ENCODE measurements around the gene NSA2. TPM values are rescaled to one million over a fixed set of nuclear protein-coding genes. Genes with fewer than 3 reads are reported as not detected.
A peak's percentile ranks its signal among the peaks of the same experiment; 100 is the strongest.
"Not testable (repeated sequence)": the region's sequence is repeated elsewhere in the genome, so short reads cannot be mapped to it uniquely, and the experiment has no call there.

NSA2 gene
- 100 to 1,000 TPM; 163 to 253 TPM for total RNA-seq

- H3K9me3 Mint-ChIP-seq (ENCODE audit: low read depth): no peaks in the 10 kb centered on the region
- peaks cover 40% of the 10 kb centered on the region for H3K36me3 Mint-ChIP-seq (ENCODE audit: low read depth)
- H3K4me3 Mint-ChIP-seq: peak within 1 kb of the TSS; percentile 94
- H3K27me3 Mint-ChIP-seq: no peaks in the 10 kb centered on the region
- DNase-seq: peak; percentile 95
- H3K27ac Mint-ChIP-seq: peak within 1 kb of the TSS; percentile 99
- CTCF ChIA-PET: interaction anchor here (0.7 to 2.3 kb wide), 7 partner anchors 12 to 646 kb away, joined by 3 to 7 read pairs (median 3); no protein-coding TSS in a partner anchor
- intact Hi-C loops (cut with DNase I, micrococcal nuclease): loop anchor here (1.0 to 10.0 kb wide), 13 partner anchors 82 to 1202 kb away; partner anchors contain the start of genes FAM169A (in 2 of the 2), HEXB (in 2 of the 2), POC5 (in 2 of the 2) and ANKRA2 (in 1 of the 2)
- POLR2A ChIA-PET: interaction anchor here (0.9 kb wide), 1 partner anchor 81 kb away, joined by 4 read pairs; the partner anchor contains the start of gene HEXB
- ATAC-seq: peak; percentile 85
- H3K4me1 Mint-ChIP-seq: peaks cover 34% of the 10 kb centered on the region
Observed at GRCh38 chr5:74766849-74767578, at the start of gene NSA2, which contains the start of gene GFM2. Gene NSA2, plus strand, starts transcription at chr5:74767249. Its CDS starts 112 bp downstream, at chr5:74767361. Gene GFM2, minus strand, starts transcription at chr5:74767117. Its CDS starts 3,375 bp downstream, at chr5:74763742.

- DNase-seq: no peak
- ATAC-seq: no peak
- intact Hi-C loops (cut with DNase I, micrococcal nuclease): no loop called here
- Mint-ChIP-seq H3K4me1 (no peaks in the 10 kb centered on the region), H3K27ac (no peak overlapping the region), H3K9me3 (ENCODE audit: low read depth) (no peaks in the 10 kb centered on the region), H3K27me3 (no peaks in the 10 kb centered on the region), H3K4me3 (no peak overlapping the region), H3K36me3 (ENCODE audit: low read depth) (peaks cover 30% of the 10 kb centered on the region)
- POLR2A ChIA-PET: no interaction called here
- CTCF ChIA-PET: interaction anchor here (0.6 kb wide), 1 partner anchor 355 kb away, joined by 3 read pairs; no protein-coding TSS in a partner anchor
Observed at GRCh38 chr5:74717596-74717995, 49.5 kb upstream of the NSA2 start.

- ATAC-seq (no peak), DNase-seq (no peak)
- CTCF ChIA-PET: interaction anchor here (1.6 kb wide), 1 partner anchor 18 kb away, joined by 3 read pairs; no protein-coding TSS in a partner anchor
- no peaks in the 10 kb centered on the region for H3K9me3 Mint-ChIP-seq (ENCODE audit: low read depth)
- H3K36me3 Mint-ChIP-seq (ENCODE audit: low read depth): peaks cover 42% of the 10 kb centered on the region
- no peaks in the 10 kb centered on the region for H3K27me3 Mint-ChIP-seq
- POLR2A ChIA-PET: no interaction called here
- no peak overlapping the region for H3K4me3 Mint-ChIP-seq
- H3K4me1 Mint-ChIP-seq: no peaks in the 10 kb centered on the region
- no peak overlapping the region for H3K27ac Mint-ChIP-seq
- intact Hi-C loops (cut with DNase I, micrococcal nuclease): no loop called here
Observed at GRCh38 chr5:74722271-74722670, 44.8 kb upstream of the NSA2 start.

- peaks cover 33% of the 10 kb centered on the region for H3K36me3 Mint-ChIP-seq (ENCODE audit: low read depth)
- intact Hi-C loops (cut with DNase I, micrococcal nuclease): no loop called here
- POLR2A ChIA-PET: no interaction called here
- H3K27me3 Mint-ChIP-seq: no peaks in the 10 kb centered on the region
- ATAC-seq: no peak
- DNase-seq: no peak
- no peak overlapping the region for H3K27ac Mint-ChIP-seq
- H3K4me1 Mint-ChIP-seq: no peaks in the 10 kb centered on the region
- no peak overlapping the region for H3K4me3 Mint-ChIP-seq
- no peaks in the 10 kb centered on the region for H3K9me3 Mint-ChIP-seq (ENCODE audit: low read depth)
- CTCF ChIA-PET: interaction anchor here (1.2 kb wide), 1 partner anchor 14 kb away, joined by 3 read pairs; no protein-coding TSS in a partner anchor
Observed at GRCh38 chr5:74725331-74725730, 41.7 kb upstream of the NSA2 start.

GRCh38 chr5:74736759-74737158, 30.3 kb upstream of the NSA2 start:
- intact Hi-C loops (cut with DNase I, micrococcal nuclease): no loop called here
- H3K4me1 Mint-ChIP-seq: no peaks in the 10 kb centered on the region
- peaks cover 22% of the 10 kb centered on the region for H3K36me3 Mint-ChIP-seq (ENCODE audit: low read depth)
- H3K9me3 Mint-ChIP-seq (ENCODE audit: low read depth): no peaks in the 10 kb centered on the region
- no peak for DNase-seq
- CTCF ChIA-PET: interaction anchor here (1.5 kb wide), 1 partner anchor 67 kb away, joined by 3 read pairs; no protein-coding TSS in a partner anchor
- ATAC-seq: no peak
- POLR2A ChIA-PET: no interaction called here
- H3K4me3 Mint-ChIP-seq: no peak overlapping the region
- no peak overlapping the region for H3K27ac Mint-ChIP-seq
- no peaks in the 10 kb centered on the region for H3K27me3 Mint-ChIP-seq

GRCh38 chr5:74738406-74738805, 28.6 kb upstream of the NSA2 start:
- ChIA-PET POLR2A (no interaction called here), CTCF (interaction anchor here (1.1 kb wide), 1 partner anchor 24 kb away, joined by 3 read pairs; no protein-coding TSS in a partner anchor)
- no peak for ATAC-seq
- intact Hi-C loops (cut with DNase I, micrococcal nuclease): no loop called here
- Mint-ChIP-seq H3K27ac (no peak overlapping the region), H3K36me3 (ENCODE audit: low read depth) (peaks cover 22% of the 10 kb centered on the region), H3K9me3 (ENCODE audit: low read depth) (no peaks in the 10 kb centered on the region), H3K4me3 (no peak overlapping the region), H3K4me1 (no peaks in the 10 kb centered on the region), H3K27me3 (no peaks in the 10 kb centered on the region)
- DNase-seq: no peak

- ATAC-seq; H3K9me3 Mint-ChIP-seq (ENCODE audit: low read depth); H3K4me3 Mint-ChIP-seq; H3K27me3 Mint-ChIP-seq; H3K27ac Mint-ChIP-seq; POLR2A ChIA-PET; DNase-seq; intact Hi-C loops (cut with DNase I, micrococcal nuclease); H3K4me1 Mint-ChIP-seq: not testable (repeated sequence)
- CTCF ChIA-PET: interaction anchor here (0.5 to 1.4 kb wide), 4 partner anchors 9 to 173 kb away, joined by 3 to 4 read pairs (median 4); no protein-coding TSS in a partner anchor
- peaks cover 43% of the 10 kb centered on the region for H3K36me3 Mint-ChIP-seq (ENCODE audit: low read depth)
Observed at GRCh38 chr5:74748742-74749141, 18.3 kb upstream of the NSA2 start.

GRCh38 chr5:74761241-74761640, 5.8 kb upstream of the NSA2 start:
- intact Hi-C loops (cut with DNase I, micrococcal nuclease): loop anchor here in 1 of 2 experiments (1.0 to 10.0 kb wide), 2 partner anchors 9 to 954 kb away; partner anchors contain the start of gene POC5
- Mint-ChIP-seq H3K27ac (no peak overlapping the region), H3K27me3 (no peaks in the 10 kb centered on the region), H3K4me3 (no peak overlapping the region), H3K9me3 (ENCODE audit: low read depth) (peaks cover 6% of the 10 kb centered on the region), H3K36me3 (ENCODE audit: low read depth) (peaks cover 46% of the 10 kb centered on the region), H3K4me1 (peaks cover 45% of the 10 kb centered on the region)
- peak; percentile 60 for ATAC-seq
- ChIA-PET POLR2A (no interaction called here), CTCF (interaction anchor here (0.7 to 1.0 kb wide), 4 partner anchors 10 to 475 kb away, joined by 3 to 5 read pairs (median 4); partner anchors contain the start of gene ANKRD31)
- DNase-seq: no peak

GRCh38 chr5:74762599-74762998, 4.5 kb upstream of the NSA2 start:
- H3K27ac Mint-ChIP-seq: peak overlapping the region; percentile 51
- peak; percentile 40 for ATAC-seq
- no peaks in the 10 kb centered on the region for H3K9me3 Mint-ChIP-seq (ENCODE audit: low read depth)
- ChIA-PET POLR2A (no interaction called here), CTCF (interaction anchor here (0.6 to 2.5 kb wide), 6 partner anchors 11 to 1251 kb away, joined by 3 to 11 read pairs (median 4); no protein-coding TSS in a partner anchor)
- intact Hi-C loops (cut with DNase I, micrococcal nuclease): loop anchor here in 1 of 2 experiments (10.0 kb wide), 1 partner anchor 952 kb away; the partner anchor contains the start of gene POC5
- no peaks in the 10 kb centered on the region for H3K27me3 Mint-ChIP-seq
- DNase-seq: peak; percentile 57
- peaks cover 45% of the 10 kb centered on the region for H3K4me1 Mint-ChIP-seq
- H3K4me3 Mint-ChIP-seq: no peak overlapping the region
- peaks cover 43% of the 10 kb centered on the region for H3K36me3 Mint-ChIP-seq (ENCODE audit: low read depth)

GRCh38 chr5:74763504-74763903, 3.5 kb upstream of the NSA2 start:
- POLR2A ChIA-PET: no interaction called here
- no peak for DNase-seq
- H3K36me3 Mint-ChIP-seq (ENCODE audit: low read depth): peaks cover 35% of the 10 kb centered on the region
- no peak overlapping the region for H3K27ac Mint-ChIP-seq
- H3K9me3 Mint-ChIP-seq (ENCODE audit: low read depth): no peaks in the 10 kb centered on the region
- ATAC-seq: no peak
- no peaks in the 10 kb centered on the region for H3K27me3 Mint-ChIP-seq
- peaks cover 49% of the 10 kb centered on the region for H3K4me1 Mint-ChIP-seq
- H3K4me3 Mint-ChIP-seq: no peak overlapping the region
- intact Hi-C loops (cut with DNase I, micrococcal nuclease): loop anchor here in 1 of 2 experiments (10.0 kb wide), 1 partner anchor 951 kb away; the partner anchor contains the start of gene POC5
- CTCF ChIA-PET: interaction anchor here (0.6 to 2.5 kb wide), 12 partner anchors 10 to 542 kb away, joined by 3 to 11 read pairs (median 4); partner anchors contain the start of gene ANKRD31

GRCh38 chr5:74765201-74765600, 1.8 kb upstream of the NSA2 start:
- DNase-seq: no peak
- CTCF ChIA-PET: interaction anchor here (1.1 to 1.3 kb wide), 3 partner anchors 10 to 170 kb away, joined by 3 to 4 read pairs (median 3); no protein-coding TSS in a partner anchor
- intact Hi-C loops (cut with DNase I, micrococcal nuclease): loop anchor here (5.0 to 10.0 kb wide), 4 partner anchors 102 to 950 kb away; partner anchors contain the start of genes FAM169A (in 1 of the 2), GCNT4 (in 1 of the 2) and POC5 (in 1 of the 2)
- POLR2A ChIA-PET: no interaction called here
- Mint-ChIP-seq H3K4me1 (peaks cover 53% of the 10 kb centered on the region), H3K36me3 (ENCODE audit: low read depth) (peaks cover 38% of the 10 kb centered on the region), H3K9me3 (ENCODE audit: low read depth) (no peaks in the 10 kb centered on the region), H3K27ac (peak overlapping the region; percentile 12), H3K27me3 (no peaks in the 10 kb centered on the region), H3K4me3 (peak overlapping the region; percentile 94)
- no peak for ATAC-seq
